Measurements from ENCODE around the gene CHMP1A. TPM values are rescaled to one million over a fixed set of nuclear protein-coding genes. Genes with fewer than 3 reads are reported as not detected.
A peak's percentile ranks its signal among the peaks of the same experiment; 100 is the strongest.
"Not testable (repeated sequence)": the region's sequence is repeated elsewhere in the genome, so short reads cannot be mapped to it uniquely, and the experiment has no call there.

CHMP1A gene
- polyA plus RNA-seq, 10 donors, result 37.2 to 52.6 (median 46.5) TPM

- DNase-seq, result no peak
These were observed 36.6 kb upstream of the CHMP1A start for GRCh38 chr16:89693931-89694783.

GRCh38 chr16:89693289-89693731 is 35.8 kb upstream of the CHMP1A start:
- DNase-seq, result no peak

GRCh38 chr16:89691986-89692569 is 34.6 kb upstream of the CHMP1A start:
- no peak for DNase-seq

DNA sequence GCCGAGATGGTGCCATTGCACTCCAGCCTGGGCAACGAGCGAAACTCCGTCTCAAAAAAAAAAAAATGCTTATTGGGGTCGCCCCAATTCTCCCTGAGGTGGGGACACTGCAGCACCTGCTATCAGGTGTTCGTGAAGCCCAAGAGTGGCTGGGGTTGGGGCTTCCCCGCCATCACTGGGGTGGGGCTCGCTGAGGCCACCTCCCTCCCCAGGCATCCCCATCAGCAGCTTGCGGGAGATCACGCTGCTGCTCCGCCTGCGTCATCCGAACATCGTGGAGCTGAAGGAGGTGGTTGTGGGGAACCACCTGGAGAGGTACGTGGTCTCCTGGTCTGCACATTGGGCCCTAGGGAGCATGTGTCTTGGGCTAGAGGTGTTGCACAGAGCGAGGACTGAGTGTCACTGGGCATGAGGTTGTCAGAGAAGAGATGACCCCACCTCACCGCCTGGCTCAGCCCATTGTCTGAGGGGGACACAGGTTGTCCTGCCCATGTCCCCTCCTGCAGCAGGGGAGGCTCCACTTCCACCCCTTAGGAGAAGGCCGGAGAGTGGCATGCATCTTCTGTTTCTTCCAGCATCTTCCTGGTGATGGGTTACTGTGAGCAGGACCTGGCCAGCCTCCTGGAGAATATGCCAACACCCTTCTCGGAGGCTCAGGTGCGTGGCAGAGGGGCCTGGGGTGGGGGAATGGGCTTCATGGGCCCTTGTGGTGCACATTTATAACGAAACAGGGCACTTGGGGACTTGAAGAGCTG is 33.9 kb upstream of the CHMP1A start:
- DNase-seq, result no peak

DNA sequence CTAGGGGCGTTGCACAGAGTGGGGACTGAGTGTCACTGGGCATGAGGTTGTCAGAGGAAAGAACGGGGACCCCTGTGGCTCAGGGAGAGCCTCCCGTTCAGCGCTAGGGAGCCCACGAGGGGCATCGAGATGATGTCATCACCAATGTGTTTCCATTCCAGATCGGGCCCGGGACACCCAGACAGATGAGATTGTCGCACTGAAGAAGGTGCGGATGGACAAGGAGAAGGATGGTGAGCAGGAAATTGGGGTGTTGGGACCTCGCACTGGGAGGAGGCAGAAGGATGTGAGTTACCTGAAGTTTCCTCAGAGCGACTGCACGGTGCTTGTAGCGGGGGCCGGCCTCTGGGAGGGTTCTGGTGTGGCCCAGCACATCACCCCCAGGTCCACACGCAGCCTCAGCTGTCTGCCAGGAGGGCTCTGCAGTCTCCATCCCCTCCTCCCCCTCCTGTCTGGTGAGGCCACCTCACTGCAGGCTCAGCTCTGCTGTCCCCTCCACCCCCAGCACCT is 32.9 kb upstream of the CHMP1A start:
- DNase-seq, result no peak

- not testable (repeated sequence) for DNase-seq
These were observed 32.1 kb upstream of the CHMP1A start for GRCh38 chr16:89689621-89690020.

DNA sequence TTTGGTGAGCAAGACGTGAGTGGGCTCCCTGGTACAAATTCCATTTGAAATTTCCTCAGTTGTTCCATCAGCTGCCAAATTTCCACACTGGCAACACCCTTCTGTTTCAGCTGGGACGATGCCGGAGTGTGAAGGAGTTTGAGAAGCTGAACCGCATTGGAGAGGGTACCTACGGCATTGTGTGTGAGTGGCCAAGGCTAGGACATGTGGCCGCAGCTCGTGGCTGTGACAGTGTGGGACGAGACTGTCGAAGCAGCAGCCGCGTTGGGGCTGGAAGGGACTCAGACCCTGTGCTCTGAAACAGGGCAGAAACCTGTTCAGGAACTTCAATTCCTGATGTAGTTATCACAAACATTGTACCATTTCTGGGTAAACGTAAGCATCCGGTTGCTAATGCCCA is 31.6 kb upstream of the CHMP1A start:
- no peak for DNase-seq

- DNase-seq, result no peak
These were observed 30.9 kb upstream of the CHMP1A start for GRCh38 chr16:89688395-89688794.

DNA sequence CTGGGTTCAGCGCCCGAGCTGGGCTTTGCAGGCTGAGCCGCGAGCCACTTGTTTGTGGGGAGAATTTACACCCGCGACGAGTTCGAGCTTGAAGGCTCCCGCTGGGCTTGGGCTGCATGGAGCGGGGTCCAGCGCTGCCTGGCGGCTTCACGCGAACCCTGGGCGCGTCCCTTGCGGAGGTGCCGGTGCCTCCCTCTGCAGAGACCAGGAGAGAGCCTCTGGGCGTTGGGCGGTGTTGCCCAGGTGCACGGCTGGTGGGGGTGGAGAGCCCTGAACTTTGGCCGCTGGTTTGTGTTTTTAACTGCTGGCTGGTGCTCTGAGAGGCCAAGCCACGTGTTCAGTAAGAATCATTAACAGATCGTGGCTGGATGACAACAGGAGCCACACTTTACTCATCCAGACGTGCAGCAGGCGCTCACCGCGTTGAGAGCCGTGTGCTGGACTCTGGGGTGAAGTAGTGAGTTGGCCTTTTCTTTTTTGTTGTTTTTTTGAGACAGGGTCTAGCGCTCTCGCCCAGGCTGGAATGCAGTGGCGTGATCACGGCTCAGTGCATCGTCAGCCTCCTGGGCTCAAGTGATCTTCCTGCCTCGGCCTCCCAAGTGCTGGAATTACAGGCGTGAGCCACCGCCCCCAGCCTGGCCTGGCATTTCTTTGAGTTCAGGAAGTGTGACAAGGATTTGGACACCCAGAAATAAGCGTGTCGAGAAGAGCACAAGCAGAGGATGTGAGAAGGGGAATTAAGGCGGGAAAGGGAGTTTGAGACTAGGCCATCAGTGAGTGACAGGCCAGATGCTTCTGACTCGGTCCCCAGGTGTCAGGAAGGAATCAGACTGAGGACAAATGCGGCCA is 29.8 kb upstream of the CHMP1A start:
- peak in 1 of 3 donors; percentile 71 for DNase-seq

- DNase-seq, result peak; percentile 86 to 99 (median 95)
These were observed 29.1 kb upstream of the CHMP1A start, which contains the start of gene CDK10 for GRCh38 chr16:89686520-89687091. CDK10 (plus strand) TSS chr16:89686689; CDS start chr16:89686711, 22 bp downstream.

DNA sequence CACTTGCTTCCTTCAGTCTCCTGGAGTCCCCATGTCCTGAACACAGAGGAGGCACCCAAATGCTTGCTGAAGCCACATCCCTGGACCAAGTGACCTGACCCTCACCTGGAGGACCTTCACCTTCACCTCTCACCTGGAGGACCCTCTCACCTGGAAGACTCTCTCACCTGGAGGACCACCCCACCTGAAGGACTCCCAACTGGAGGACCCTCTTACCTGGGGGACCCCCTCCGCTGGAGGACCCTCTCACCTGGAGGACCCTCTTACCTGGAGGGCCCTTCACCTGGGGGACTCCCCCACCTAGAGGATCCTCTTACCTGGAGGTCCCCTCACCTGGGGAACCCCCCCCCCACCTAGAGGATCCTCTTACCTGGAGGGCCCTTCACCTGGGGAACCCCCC is 28.4 kb upstream of the CHMP1A start:
- DNase-seq, result no peak

DNA sequence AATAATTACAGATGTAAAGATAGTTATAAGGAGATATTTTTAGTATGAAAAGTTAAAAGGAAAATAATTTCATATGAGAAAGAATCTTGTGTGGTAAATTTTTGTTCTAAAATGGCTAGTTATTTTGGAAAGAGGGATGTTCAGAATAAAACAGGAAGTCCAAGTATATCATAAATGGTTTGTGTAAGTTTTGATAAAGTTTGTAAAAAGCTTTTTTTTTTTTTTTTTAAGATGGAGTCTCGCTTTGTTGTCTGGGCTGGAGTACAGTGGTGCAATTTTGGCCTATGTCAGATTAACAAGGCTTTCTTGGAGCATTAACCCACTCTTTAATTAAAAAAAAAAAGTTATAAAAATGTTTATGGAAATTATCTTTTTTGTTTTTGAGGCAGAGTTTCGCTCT is 20.8 kb upstream of the CHMP1A start:
- no peak for DNase-seq

DNA sequence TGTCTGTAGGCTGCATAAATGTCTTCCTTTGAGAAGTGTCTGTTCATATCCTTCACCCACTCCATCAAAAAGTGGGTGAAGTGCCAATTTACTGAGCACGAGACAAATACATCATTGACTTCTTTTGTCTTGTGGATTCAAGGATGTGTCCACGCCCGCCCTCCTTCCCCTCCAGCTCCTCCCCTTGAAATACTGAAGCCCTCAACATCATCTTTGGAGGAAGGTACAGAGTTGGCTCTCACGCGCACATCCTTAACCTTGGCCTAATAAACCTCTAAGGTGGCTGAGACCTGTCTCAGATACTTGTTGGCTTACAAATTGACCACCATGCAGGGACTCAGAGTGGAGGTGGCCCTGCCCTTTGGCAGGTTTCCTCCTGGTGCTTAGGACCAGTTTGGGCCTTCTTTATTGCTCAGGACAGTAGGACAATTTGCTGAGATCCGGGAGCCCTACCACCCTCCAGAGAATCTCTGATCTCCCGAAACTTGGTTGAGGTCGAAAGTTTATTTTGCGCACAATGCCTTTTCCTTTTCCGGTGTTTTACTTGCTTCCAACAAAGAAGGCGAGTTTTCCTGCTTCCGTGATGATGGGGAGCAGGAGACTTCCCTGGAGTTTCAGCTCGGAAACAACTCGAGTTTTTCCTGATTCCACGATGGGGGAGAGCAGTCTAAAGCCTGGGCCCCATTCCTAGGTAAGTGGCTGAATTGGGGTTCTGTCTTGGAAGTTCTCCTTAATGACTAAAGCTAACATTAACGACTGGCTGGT is 14.9 kb upstream of the CHMP1A start:
- no peak for DNase-seq

GRCh38 chr16:89671565-89671964 is 14.1 kb upstream of the CHMP1A start:
- DNase-seq, result not testable (repeated sequence)

GRCh38 chr16:89670496-89671431 is 13.3 kb upstream of the CHMP1A start:
- DNase-seq, result no peak

- DNase-seq, result no peak
These were observed 12.2 kb upstream of the CHMP1A start for GRCh38 chr16:89669755-89670154.

GRCh38 chr16:89668790-89669158 is 11.3 kb upstream of the CHMP1A start:
- no peak for DNase-seq

DNA sequence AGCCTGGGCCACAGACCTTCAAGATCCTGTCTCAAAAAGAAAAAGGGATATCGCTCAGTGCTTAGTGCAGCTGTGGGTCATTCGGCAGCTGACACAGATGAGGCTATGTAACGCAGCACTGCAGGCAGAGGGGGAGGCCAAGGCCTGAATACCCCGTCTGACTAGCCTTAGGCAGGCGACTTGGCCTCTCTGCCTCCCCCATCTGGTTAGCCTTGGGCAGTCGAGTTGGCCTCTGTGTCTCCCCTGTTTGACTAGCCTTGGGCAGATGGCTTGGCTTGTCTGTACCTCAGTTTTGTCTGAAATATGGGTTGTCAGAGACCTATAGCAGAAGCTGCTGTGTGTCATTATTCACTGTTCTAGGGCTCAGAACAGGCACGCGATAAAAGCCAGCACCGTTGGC is 10.1 kb upstream of the CHMP1A start:
- no peak for DNase-seq

DNA sequence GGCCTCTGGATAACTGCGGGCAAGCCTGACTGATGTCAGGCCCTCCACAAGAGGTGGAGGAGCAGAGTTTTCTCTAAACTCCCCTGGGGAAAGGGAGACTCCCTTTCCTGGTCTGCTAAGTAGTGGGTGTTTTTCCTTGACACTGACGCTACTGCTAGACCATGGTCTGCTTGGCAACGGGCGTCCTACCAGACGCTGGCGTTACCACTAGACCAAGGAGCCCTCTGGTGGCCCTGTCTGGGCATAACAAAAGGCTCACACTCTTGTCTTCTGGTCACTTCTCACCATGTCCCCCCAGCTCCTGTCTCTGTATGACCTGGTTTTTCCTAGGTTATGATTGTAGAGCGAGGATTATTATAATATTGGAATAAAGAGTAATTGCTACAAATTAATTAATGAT is 9.5 kb upstream of the CHMP1A start:
- not testable (repeated sequence) for DNase-seq
